Spleen (tissue), 13 donors: Measurements from ENCODE around the gene HBA2. TPM values are rescaled to one million over a fixed set of nuclear protein-coding genes. Genes with fewer than 3 reads are reported as not detected.
"Not testable (repeated sequence)": the region's sequence is repeated elsewhere in the genome, so short reads cannot be mapped to it uniquely, and the experiment has no call there.

Experiments used
- DNase-seq: peaks from one replicate; pipeline ENCODE4 v3.0.0-alpha.2; 2020
- H3K27ac ChIP-seq, 8 donors: fragments of 200-600 bp; sonication (generic) in 7 of 8; 1 replicate in 4 of 8; 2 replicates in 4 of 8; pipeline versions ENCODE4 v1.5.0 to v1.8.0; 2016 to 2021; ENCODE audit warnings: inconsistent platforms in 4 of 8, mild to moderate bottlenecking in 4 of 8, moderate library complexity in 1 of 8
- H3K27me3 ChIP-seq, 7 donors: fragments of 200-600 bp; sonication (generic) in 6 of 7; replicated peaks in 1 of 7; 1 replicate in 4 of 7; 2 replicates in 3 of 7; pipeline versions ENCODE4 v1.5.0 to v1.8.0; 2016 to 2021; ENCODE audit warnings: inconsistent platforms in 3 of 7, mild to moderate bottlenecking in 1 of 7
- H3K36me3 ChIP-seq, 6 donors: fragments of 200-600 bp; sonication (generic) in 5 of 6; 1 replicate in 4 of 6; 2 replicates in 2 of 6; pipeline versions ENCODE4 v1.5.0 to v1.8.0; 2016 to 2021; ENCODE audit warnings: inconsistent platforms in 2 of 6
- H3K4me1 ChIP-seq, 6 donors: fragments of 200-600 bp; sonication (generic) in 5 of 6; 1 replicate in 3 of 6; 2 replicates in 3 of 6; pipeline versions ENCODE4 v1.5.0 to v1.8.0; 2016 to 2021; ENCODE audit warnings: inconsistent platforms in 3 of 6
- H3K4me3 ChIP-seq, 8 donors: fragments of 200-600 bp; sonication (generic) in 7 of 8; 1 replicate in 4 of 8; 2 replicates in 4 of 8; pipeline versions ENCODE4 v1.5.0 to v1.8.0; 2016 to 2021; ENCODE audit warnings: inconsistent platforms in 4 of 8, mild to moderate bottlenecking in 4 of 8, moderate library complexity in 2 of 8
- H3K9me3 ChIP-seq, 8 donors: fragments of 200-600 bp; sonication (generic) in 7 of 8; 1 replicate in 4 of 8; 2 replicates in 4 of 8; pipeline versions ENCODE4 v1.5.0 to v1.8.0; 2016 to 2021; ENCODE audit warnings: inconsistent platforms in 4 of 8
- POLR2A ChIP-seq, 3 donors: fragments of 450-650 bp; IDR thresholded peaks; one replicate each; pipeline ENCODE4 v1.5.1; 2017; ENCODE audit warnings: antibody characterized with exemption in 3 of 3, mild to moderate bottlenecking in 1 of 3
- POLR2AphosphoS5 ChIP-seq, 3 donors: sonication (generic); formaldehyde crosslinking; IDR thresholded peaks; one replicate each; pipeline ENCODE4 v1.5.1; 2017; ENCODE audit warnings: antibody characterized with exemption in 3 of 3
- WGBS, 5 donors: extraction: QIAGEN DNeasy Blood & Tissue Kit in 3 of 5; methylation state at CpG; one replicate each; pipeline versions ENCODE4 v1.1.5 to v1.1.7; 2013 to 2018; 5-methylcytosine and 5-hydroxymethylcytosine counted together
- intact Hi-C: fragments of 100-400 bp; cut with DNase I; formaldehyde crosslinking; loops from one replicate; pipeline ENCODE4 v1.15.0; 2023; ENCODE audit warnings: low total_unique reads
- long read RNA-seq, 2 donors: transcript quantifications; one replicate each; lab custom pipeline, GENCODE V29; 2026
- polyA plus RNA-seq, 3 donors: library from polyadenylated mRNA; stranded (reverse); fragments of 200-250 nt; gene quantifications; one replicate each; pipeline ENCODE4 v1.2.1, GENCODE V29; 2013
- total RNA-seq, 7 donors: library from RNA; depleted of rRNA in 3 of 7; stranded (reverse); fragments of >200 nt in 3 of 7; fragmentation: NEBNext Ultra II Directional in 4 of 7; extraction: Animal tissue kit (Norgen Biotek cat#: 25700) in 4 of 7; gene quantifications; one replicate each; pipeline versions ENCODE4 v1.1.0 to v1.2.1, GENCODE V29; 2016 to 2021
- TF ChIP-seq, protein P1 (sequence below), 11 experiments: fragments of 200-600 bp in 7 of 11; fragments of 450-650 bp in 4 of 11; sonication (generic) in 4 of 11; IDR thresholded peaks in 8 of 11; conservative IDR thresholded peaks in 3 of 11; 1 replicate in 7 of 11; 2 replicates in 4 of 11; pipeline versions ENCODE4 v1.4.0 to v1.8.0; 2016 to 2021; ENCODE audit warnings: antibody characterized with exemption in 11 of 11, inconsistent platforms in 4 of 11, mild to moderate bottlenecking in 1 of 11
- donor health status: healthy with polysubstance abuse.
- donor health status: DM: no; HTN: no; CAD: no; lungs with moderate emphysema.
- donor health status: DM: no; HTN: no; CAD: no.
- donor health status: Bipolar disorder and iron deficiency.
- donor health status: healthy.
- donor health status: DM: no; HTN: no; CAD: no.
- donor health status: DM: yes; HTN: yes; CAD: no.

The HBA2 gene
- total RNA-seq (over 10,000 TPM in 3 of 7 donors, 1,000 to 10,000 TPM in 2, 100 to 1,000 TPM in 2; 283 to 16,395 (median 9,081) TPM), polyA plus RNA-seq (1,000 to 10,000 TPM in 1 of 3 donors, 100 to 1,000 TPM in 2; 256 to 5,765 (median 344) TPM)
- long read RNA-seq, donor 1, transcript HBA2-204 (2 exons, 403 nt), result minor isoform, 615 of 35,561 reads
- long read RNA-seq, donor 1, transcript HBA2-203 (2 exons, 640 nt), result minor isoform, 972 of 35,561 reads
- long read RNA-seq, donor 1, transcript HBA2-201 (3 exons, 576 nt), result major isoform, 33,906 of 35,561 reads
- long read RNA-seq, donor 1, transcript HBA2-202 (3 exons, 513 nt), result minor isoform, 68 of 35,561 reads
- long read RNA-seq, donor 1, partial matches to known transcripts, result 0 of 35,561 reads
- long read RNA-seq, donor 1, other reads (novel, unspliced or antisense), result 0 of 35,561 reads
- long read RNA-seq, donor 2, transcript HBA2-201 (3 exons, 576 nt), result major isoform, 37,212 of 39,001 reads
- long read RNA-seq, donor 2, transcript HBA2-202 (3 exons, 513 nt), result minor isoform, 176 of 39,001 reads
- long read RNA-seq, donor 2, transcript HBA2-203 (2 exons, 640 nt), result minor isoform, 983 of 39,001 reads
- long read RNA-seq, donor 2, transcript HBA2-204 (2 exons, 403 nt), result minor isoform, 557 of 39,001 reads
- long read RNA-seq, donor 2, partial matches to known transcripts, result 7 of 39,001 reads
- long read RNA-seq, donor 2, other reads (novel, unspliced or antisense), result 66 of 39,001 reads

DNA sequence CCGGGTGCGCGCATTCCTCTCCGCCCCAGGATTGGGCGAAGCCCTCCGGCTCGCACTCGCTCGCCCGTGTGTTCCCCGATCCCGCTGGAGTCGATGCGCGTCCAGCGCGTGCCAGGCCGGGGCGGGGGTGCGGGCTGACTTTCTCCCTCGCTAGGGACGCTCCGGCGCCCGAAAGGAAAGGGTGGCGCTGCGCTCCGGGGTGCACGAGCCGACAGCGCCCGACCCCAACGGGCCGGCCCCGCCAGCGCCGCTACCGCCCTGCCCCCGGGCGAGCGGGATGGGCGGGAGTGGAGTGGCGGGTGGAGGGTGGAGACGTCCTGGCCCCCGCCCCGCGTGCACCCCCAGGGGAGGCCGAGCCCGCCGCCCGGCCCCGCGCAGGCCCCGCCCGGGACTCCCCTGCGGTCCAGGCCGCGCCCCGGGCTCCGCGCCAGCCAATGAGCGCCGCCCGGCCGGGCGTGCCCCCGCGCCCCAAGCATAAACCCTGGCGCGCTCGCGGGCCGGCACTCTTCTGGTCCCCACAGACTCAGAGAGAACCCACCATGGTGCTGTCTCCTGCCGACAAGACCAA, at the start of gene HBA2:
Gene HBA2 (plus strand): TSS at position 503 of the 568 bp plus-strand sequence. CDS start 37 bp downstream, at position 540.
- H3K4me3 ChIP-seq, result not testable (repeated sequence)
- H3K27me3 ChIP-seq, result peaks cover 2 to 88% (median 58%) of the 10 kb centered on the region in 7 donors

DNA sequence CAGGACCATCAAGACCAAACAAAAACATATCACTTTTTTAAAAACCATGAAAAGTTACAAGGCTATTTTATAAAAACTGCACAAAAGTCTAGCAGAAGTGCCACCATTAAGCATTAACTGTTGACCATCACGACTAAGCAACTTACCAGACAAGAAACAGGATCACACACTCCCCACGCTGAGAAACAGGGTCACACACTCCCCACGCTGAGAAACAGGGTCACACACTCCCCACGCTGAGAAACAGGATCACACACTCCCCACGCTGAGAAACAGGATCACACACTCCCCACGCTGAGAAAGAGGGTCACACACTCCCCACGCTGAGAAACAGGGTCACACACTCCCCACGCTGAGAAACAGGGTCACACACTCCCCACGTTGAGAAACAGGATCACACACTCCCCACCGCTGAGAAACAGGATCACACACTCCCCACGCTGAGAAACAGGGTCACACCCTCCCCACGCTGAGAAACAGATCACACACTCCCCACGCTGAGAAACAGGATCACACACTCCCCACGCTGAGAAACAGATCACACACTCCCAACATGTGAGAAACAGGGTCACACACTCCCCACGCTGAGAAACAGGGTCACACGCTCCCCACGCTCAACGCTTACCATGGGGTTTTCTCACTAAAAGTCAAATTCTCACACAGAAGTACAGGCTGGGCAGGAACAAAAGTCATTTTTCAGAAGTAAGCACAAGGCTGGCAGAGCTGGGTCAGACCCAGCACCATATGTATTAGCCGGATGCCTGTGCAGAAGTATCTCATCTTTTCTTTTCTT, 48.9 kb upstream of the HBA2 start:
- intact Hi-C loops, DNase-seq, H3K4me3 ChIP-seq, H3K27me3 ChIP-seq, H3K9me3 ChIP-seq: not testable (repeated sequence)
- H3K4me1 ChIP-seq, result peaks cover 0 to 21% (median 6%) of the 10 kb centered on the region in 6 donors
- peak overlapping the region in 3 of 8 donors; percentile 10 to 38 (median 36) for H3K27ac ChIP-seq
- peaks cover 0 to 52% (median 2%) of the 10 kb centered on the region in 6 donors for H3K36me3 ChIP-seq
- 78 to 86% (median 81%) methylated on average over 10 to 19 of the region's 19 CpGs for WGBS, 5 donors

More for the DNA sequence above, at the start of gene HBA2:
- H3K27ac ChIP-seq, H3K36me3 ChIP-seq, H3K9me3 ChIP-seq, intact Hi-C loops, DNase-seq: not testable (repeated sequence)
- no CpG with 5 or more reads among the region's 74 CpGs for WGBS, 5 donors
- peaks cover 0 to 27% (median 3%) of the 10 kb centered on the region in 6 donors for H3K4me1 ChIP-seq

DNA sequence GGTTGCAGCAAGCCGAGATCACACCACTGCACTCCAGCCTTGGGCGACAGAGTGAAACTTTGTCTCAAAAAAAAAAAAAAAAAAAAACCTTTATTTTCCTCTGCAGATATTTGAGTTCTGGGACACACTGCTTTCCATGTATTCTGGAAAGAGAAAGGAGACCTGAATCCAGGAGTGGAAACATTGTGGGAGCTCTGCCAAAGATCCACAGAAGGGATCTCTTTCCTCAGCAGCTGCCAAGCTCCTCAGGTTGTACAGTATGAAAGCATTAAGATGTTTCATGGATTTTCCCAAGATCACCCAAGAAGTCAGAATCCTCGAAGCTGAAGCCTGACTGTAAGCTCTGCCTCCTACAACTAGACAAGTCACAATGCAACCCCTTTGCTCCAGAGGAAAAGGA, 47.7 kb upstream of the HBA2 start:
- H3K9me3 ChIP-seq, result no peaks in the 10 kb centered on the region
- peaks cover 0 to 18% (median 2%) of the 10 kb centered on the region in 6 donors for H3K4me1 ChIP-seq
- 86 to 93% (median 91%) methylated on average over 3 of the region's 3 CpGs for WGBS, 5 donors
- H3K4me3 ChIP-seq, result no peak overlapping the region
- no peak for DNase-seq
- intact Hi-C loops, result no loop called here
- H3K27me3 ChIP-seq, result no peaks in the 10 kb centered on the region
- TF ChIP-seq, protein P1, sequence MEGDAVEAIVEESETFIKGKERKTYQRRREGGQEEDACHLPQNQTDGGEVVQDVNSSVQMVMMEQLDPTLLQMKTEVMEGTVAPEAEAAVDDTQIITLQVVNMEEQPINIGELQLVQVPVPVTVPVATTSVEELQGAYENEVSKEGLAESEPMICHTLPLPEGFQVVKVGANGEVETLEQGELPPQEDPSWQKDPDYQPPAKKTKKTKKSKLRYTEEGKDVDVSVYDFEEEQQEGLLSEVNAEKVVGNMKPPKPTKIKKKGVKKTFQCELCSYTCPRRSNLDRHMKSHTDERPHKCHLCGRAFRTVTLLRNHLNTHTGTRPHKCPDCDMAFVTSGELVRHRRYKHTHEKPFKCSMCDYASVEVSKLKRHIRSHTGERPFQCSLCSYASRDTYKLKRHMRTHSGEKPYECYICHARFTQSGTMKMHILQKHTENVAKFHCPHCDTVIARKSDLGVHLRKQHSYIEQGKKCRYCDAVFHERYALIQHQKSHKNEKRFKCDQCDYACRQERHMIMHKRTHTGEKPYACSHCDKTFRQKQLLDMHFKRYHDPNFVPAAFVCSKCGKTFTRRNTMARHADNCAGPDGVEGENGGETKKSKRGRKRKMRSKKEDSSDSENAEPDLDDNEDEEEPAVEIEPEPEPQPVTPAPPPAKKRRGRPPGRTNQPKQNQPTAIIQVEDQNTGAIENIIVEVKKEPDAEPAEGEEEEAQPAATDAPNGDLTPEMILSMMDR (IDR thresholded peaks at IDR 0.05 in 8 of 11, conservative IDR thresholded peaks at IDR 0.05 in 3 of 11), result no peak
- TF ChIP-seq POLR2A (IDR thresholded peaks at IDR 0.05), result no peak
- TF ChIP-seq POLR2AphosphoS5 (IDR thresholded peaks at IDR 0.05), result no peak
- no peak overlapping the region for H3K27ac ChIP-seq
- peaks cover 0 to 44% (median 2%) of the 10 kb centered on the region in 6 donors for H3K36me3 ChIP-seq

DNA sequence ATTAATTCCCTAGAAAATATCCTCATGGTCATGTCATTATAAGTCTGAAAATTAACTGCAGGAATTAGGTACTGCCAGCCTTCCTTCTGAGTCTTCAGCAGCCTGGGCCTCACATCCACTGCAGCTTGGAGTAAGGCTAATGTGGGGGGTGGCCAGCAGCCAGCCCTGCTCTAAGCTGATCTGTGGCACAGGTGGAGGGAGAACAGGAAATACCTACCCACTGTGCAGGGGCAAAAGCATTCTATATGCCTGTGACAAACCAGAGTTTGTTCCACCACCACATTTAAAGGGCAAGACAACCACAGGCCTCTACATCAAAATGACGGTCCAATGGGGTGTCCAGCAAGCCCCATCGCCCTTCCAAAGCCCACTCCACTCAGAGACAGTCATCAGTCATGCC, 43.6 kb upstream of the HBA2 start:
- H3K27me3 ChIP-seq, result no peaks in the 10 kb centered on the region
- H3K27ac ChIP-seq, result no peak overlapping the region
- TF ChIP-seq, protein P1 (IDR thresholded peaks at IDR 0.05 in 8 of 11, conservative IDR thresholded peaks at IDR 0.05 in 3 of 11), result no peak
- no peak for TF ChIP-seq POLR2AphosphoS5 (IDR thresholded peaks at IDR 0.05)
- no peak for TF ChIP-seq POLR2A (IDR thresholded peaks at IDR 0.05)
- no peaks in the 10 kb centered on the region for H3K9me3 ChIP-seq
- WGBS, 5 donors, result 69 to 86% (median 84%) methylated on average over 2 of the region's 2 CpGs
- H3K36me3 ChIP-seq, result peaks cover 0 to 26% (median 2%) of the 10 kb centered on the region in 6 donors
- no peak for DNase-seq
- peaks cover 0 to 22% (median 0%) of the 10 kb centered on the region in 6 donors for H3K4me1 ChIP-seq
- H3K4me3 ChIP-seq, result no peak overlapping the region
- intact Hi-C loops, result no loop called here
